SK-N-SH (cell line): ENCODE results near the gene CMPK1.

Source experiments
- ELF1 ChIP-seq: IDR thresholded peaks from 2 replicates; pipeline ENCODE4 v1.4.0; 2012
- JUND ChIP-seq: IDR thresholded peaks from 2 replicates; pipeline ENCODE4 v1.4.0; 2012
- MAX ChIP-seq: IDR thresholded peaks from 2 replicates; pipeline ENCODE4 v1.4.0; 2012; ENCODE audit warnings: low read depth

DNA sequence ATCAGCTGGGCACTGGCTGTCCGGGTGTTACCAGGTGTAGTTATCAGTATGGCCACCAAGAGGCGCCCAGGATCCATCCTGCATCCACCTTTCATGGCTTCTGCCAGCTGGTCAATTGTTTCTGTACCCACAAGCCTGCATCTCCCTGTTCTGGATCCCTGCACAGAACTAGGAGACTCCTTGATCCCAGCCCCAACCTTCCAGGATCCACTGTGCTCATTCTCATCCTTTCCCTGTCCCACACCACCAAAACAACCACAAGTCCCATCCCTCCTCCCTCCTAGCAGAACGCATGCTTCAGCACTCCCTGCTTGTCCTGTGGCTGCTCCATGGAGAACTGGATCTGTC, 55.3 kb downstream of the CMPK1 start:
- TF ChIP-seq MAX (no peak), JUND (no peak), ELF1 (no peak)
